ENCODE measurements around the gene LSP1.

LSP1 gene

DNA sequence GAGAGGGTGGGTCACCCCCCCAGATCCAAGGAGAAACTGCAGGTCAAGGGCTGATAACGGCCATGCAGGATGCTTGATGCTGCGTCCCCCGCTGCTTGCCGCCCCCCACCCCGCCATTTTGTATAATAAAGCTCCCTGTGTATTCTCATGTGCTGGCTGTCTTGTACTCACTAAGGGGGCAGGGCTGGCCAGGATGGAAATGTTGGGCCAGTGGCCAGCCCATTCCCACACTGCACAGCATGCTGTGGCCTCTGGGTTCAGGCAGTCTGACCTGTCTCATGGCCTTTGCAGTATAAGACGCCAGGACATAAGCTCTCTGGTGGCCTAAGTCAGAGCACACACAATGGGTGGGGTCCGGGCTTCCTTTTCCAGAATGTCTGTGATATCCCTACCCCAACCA lies 39.2 kb downstream of the LSP1 start:
- TF ChIP-seq, protein P1, sequence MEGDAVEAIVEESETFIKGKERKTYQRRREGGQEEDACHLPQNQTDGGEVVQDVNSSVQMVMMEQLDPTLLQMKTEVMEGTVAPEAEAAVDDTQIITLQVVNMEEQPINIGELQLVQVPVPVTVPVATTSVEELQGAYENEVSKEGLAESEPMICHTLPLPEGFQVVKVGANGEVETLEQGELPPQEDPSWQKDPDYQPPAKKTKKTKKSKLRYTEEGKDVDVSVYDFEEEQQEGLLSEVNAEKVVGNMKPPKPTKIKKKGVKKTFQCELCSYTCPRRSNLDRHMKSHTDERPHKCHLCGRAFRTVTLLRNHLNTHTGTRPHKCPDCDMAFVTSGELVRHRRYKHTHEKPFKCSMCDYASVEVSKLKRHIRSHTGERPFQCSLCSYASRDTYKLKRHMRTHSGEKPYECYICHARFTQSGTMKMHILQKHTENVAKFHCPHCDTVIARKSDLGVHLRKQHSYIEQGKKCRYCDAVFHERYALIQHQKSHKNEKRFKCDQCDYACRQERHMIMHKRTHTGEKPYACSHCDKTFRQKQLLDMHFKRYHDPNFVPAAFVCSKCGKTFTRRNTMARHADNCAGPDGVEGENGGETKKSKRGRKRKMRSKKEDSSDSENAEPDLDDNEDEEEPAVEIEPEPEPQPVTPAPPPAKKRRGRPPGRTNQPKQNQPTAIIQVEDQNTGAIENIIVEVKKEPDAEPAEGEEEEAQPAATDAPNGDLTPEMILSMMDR (IDR thresholded peaks at IDR 0.05; ENCODE audit: insufficient read depth, low read depth, low read length, missing control alignments) = no peak
- no peak for DNase-seq (ENCODE audit: low read depth)
- H3K4me3 ChIP-seq (ENCODE audit: low read length) = no peak overlapping the region

DNA sequence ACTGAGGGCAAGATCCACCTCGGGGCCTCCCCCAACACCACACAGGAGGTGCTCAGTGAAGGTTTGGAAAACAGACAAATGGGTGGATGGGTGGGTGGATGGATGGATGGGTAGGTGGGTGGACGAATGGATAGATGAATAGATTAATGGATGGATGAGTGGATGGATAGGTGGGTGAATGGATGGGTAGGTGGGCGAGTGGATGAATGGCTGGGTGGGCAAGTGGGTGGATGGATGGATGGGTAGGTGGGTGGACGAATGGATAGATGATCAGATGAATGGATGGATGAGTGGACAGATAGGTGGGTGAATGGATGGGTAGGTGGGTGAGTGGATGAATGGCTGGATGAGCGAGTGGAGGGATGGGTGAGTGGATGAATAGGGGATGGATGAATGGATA lies 39.7 kb downstream of the LSP1 start:
- TF ChIP-seq, protein P1 (IDR thresholded peaks at IDR 0.05; ENCODE audit: insufficient read depth, low read depth, low read length, missing control alignments) = no peak
- no peak for DNase-seq (ENCODE audit: low read depth)
- no peak overlapping the region for H3K4me3 ChIP-seq (ENCODE audit: low read length)

DNA sequence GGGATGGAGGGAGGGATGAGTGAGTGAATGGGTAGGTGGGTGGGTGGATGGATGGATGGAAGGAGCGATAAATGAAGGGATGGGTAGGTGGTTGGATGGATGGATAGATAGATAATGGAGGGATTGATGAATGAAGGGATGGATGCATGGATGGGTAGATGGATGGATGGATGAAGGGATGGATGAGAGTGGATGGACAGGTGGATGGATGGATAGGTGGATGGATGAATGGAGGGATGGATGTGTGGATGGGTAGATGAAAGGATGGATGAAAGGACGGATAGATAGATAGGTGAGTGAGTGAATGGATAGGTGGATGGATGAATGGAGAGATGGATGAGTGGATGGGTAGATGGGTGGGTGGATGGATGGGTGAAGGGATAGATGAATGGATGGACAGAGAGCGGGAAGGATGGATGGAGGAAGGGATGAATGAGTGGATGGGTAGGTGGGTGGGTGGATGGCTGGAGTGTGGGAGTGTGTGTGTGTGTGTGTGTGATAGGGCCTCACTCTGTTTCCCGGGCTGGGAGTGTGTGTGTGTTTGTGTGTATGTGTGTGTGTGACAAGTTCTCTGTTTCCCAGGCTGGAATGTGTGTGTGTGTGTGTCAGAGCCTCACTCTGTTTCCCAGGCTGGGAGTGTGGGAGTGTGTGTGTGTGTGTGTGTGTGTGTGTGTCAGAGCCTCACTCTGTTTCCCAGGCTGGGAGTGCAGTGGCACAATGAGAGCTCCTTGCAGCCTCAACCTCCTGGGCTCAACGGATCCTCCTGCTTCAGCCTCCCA lies 40.9 kb downstream of the LSP1 start:
- no peak for DNase-seq (ENCODE audit: low read depth)
- no peak overlapping the region for H3K4me3 ChIP-seq (ENCODE audit: low read length)
- TF ChIP-seq, protein P1 (IDR thresholded peaks at IDR 0.05; ENCODE audit: insufficient read depth, low read depth, low read length, missing control alignments) = no peak

DNA sequence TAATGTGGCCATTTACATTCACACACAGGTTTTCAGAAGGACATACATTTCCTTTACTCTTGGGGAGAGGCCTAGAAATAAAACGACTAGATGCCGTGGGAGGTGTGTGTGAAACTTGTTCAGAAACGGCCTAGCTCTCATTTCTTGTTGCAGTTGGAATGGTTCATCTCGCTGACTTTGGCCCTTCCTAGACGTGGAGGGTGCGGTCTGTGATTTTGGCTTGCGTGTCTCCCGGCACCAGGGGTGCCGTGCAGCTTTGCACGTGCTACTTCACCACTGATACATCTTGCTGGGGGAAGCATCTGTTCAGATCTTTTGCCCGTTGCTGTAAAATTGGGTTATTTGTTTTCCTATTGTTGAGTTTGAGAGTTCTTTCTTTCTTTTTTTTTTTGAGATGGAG lies 41.9 kb downstream of the LSP1 start:
- H3K4me3 ChIP-seq (ENCODE audit: low read length) = no peak overlapping the region
- TF ChIP-seq, protein P1 (IDR thresholded peaks at IDR 0.05; ENCODE audit: insufficient read depth, low read depth, low read length, missing control alignments) = no peak

DNA sequence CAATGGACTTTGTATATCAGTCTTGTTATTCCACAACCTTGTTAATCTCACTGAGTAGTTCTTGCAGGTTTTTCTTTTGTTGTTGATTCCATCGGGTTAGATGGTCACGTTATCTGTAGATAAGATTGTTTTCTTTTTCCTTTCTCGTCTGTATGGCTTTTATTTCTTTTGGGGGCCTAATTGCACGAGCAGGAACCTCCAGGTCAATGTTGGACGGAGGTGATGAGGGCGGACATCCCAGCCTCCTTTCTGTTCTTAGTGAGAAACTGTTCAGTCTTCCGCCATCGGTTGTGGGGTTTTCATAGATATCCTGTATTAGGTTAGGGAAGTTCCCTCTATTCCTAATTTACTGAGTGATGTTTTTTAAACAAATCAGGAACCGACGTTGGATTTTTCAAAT lies 43.6 kb downstream of the LSP1 start:
- TF ChIP-seq, protein P1 (IDR thresholded peaks at IDR 0.05; ENCODE audit: insufficient read depth, low read depth, low read length, missing control alignments) = no peak
- H3K4me3 ChIP-seq (ENCODE audit: low read length) = no peak overlapping the region
- DNase-seq (ENCODE audit: low read depth) = no peak

More for the DNA sequence above, 41.9 kb downstream of the LSP1 start:
- DNase-seq (ENCODE audit: low read depth) = no peak

DNA sequence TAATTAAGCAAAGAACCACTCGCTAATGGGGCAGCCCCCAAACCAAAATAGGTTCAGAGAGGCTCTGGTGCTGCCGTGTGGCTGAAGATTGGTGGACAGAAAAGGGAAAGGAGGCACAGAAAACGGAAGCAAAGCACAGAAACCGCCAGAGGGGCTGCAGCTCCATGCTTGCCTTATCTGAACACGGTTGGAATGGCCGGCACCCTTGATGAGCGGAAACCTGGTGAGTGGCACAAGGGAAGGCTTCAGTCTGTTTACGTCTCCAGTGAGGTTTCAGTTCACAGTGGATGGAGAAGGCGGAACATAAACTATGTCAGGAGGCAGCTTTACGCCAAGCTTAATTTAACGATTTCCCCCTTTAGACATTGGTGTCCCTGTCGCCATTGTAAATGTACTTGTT lies 44.0 kb downstream of the LSP1 start:
- TF ChIP-seq, protein P1 (IDR thresholded peaks at IDR 0.05; ENCODE audit: insufficient read depth, low read depth, low read length, missing control alignments) = no peak
- no peak overlapping the region for H3K4me3 ChIP-seq (ENCODE audit: low read length)
- no peak for DNase-seq (ENCODE audit: low read depth)

DNA sequence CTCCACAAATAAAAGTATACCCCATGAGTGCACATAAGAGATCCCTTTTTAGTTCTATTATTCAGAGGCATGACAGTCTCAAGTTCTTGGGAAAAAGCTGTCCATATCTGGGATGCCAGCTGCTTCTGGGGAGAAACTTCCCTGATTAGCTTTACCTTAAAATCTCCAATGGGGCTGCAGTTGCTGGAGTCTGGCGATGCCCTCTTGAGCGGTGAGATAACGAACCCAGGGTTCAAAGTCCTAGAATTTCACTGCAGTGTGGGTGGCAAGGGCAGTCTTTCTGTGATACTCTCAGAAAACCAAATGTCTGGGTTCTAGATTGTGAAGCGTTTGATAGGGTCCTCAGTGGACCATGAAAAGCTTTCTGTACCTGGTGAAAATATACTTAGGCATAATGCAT lies 46.2 kb downstream of the LSP1 start:
- H3K4me3 ChIP-seq (ENCODE audit: low read length) = no peak overlapping the region
- DNase-seq (ENCODE audit: low read depth) = no peak
- TF ChIP-seq, protein P1 (IDR thresholded peaks at IDR 0.05; ENCODE audit: insufficient read depth, low read depth, low read length, missing control alignments) = no peak

All from epithelial cell of esophagus (primary cell).